Measurements from ENCODE around the gene TEN1. TPM values are rescaled to one million over a fixed set of nuclear protein-coding genes. Genes with fewer than 3 reads are reported as not detected.

The TEN1 gene
- total RNA-seq, 1 donor, result 16.8 TPM

- no peak for DNase-seq (ENCODE audit: low read depth)
These were observed 31.1 kb downstream of the TEN1 start for GRCh38 chr17:76009969-76010661.

GRCh38 chr17:76011951-76012350 is 32.9 kb downstream of the TEN1 start:
- no peak overlapping the region for H3K4me3 ChIP-seq (ENCODE audit: low read depth, low read length)
- TF ChIP-seq, protein P1, sequence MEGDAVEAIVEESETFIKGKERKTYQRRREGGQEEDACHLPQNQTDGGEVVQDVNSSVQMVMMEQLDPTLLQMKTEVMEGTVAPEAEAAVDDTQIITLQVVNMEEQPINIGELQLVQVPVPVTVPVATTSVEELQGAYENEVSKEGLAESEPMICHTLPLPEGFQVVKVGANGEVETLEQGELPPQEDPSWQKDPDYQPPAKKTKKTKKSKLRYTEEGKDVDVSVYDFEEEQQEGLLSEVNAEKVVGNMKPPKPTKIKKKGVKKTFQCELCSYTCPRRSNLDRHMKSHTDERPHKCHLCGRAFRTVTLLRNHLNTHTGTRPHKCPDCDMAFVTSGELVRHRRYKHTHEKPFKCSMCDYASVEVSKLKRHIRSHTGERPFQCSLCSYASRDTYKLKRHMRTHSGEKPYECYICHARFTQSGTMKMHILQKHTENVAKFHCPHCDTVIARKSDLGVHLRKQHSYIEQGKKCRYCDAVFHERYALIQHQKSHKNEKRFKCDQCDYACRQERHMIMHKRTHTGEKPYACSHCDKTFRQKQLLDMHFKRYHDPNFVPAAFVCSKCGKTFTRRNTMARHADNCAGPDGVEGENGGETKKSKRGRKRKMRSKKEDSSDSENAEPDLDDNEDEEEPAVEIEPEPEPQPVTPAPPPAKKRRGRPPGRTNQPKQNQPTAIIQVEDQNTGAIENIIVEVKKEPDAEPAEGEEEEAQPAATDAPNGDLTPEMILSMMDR (IDR thresholded peaks at IDR 0.05; ENCODE audit: insufficient read depth, low read depth, low read length), result no peak
- no peak for DNase-seq (ENCODE audit: low read depth)

More at GRCh38 chr17:76009969-76010661, 31.1 kb downstream of the TEN1 start:
- no peak overlapping the region for H3K4me3 ChIP-seq (ENCODE audit: low read depth, low read length)
- TF ChIP-seq, protein P1 (IDR thresholded peaks at IDR 0.05; ENCODE audit: insufficient read depth, low read depth, low read length), result no peak

GRCh38 chr17:76013377-76013932 is 34.4 kb downstream of the TEN1 start:
- H3K4me3 ChIP-seq (ENCODE audit: low read depth, low read length), result no peak overlapping the region
- TF ChIP-seq, protein P1 (IDR thresholded peaks at IDR 0.05; ENCODE audit: insufficient read depth, low read depth, low read length), result no peak
- DNase-seq (ENCODE audit: low read depth), result no peak

GRCh38 chr17:76014100-76014924 is 35.3 kb downstream of the TEN1 start:
- TF ChIP-seq, protein P1 (IDR thresholded peaks at IDR 0.05; ENCODE audit: insufficient read depth, low read depth, low read length), result peak; percentile 95
- peak; percentile 72 for DNase-seq (ENCODE audit: low read depth)
- no peak overlapping the region for H3K4me3 ChIP-seq (ENCODE audit: low read depth, low read length)

DNA sequence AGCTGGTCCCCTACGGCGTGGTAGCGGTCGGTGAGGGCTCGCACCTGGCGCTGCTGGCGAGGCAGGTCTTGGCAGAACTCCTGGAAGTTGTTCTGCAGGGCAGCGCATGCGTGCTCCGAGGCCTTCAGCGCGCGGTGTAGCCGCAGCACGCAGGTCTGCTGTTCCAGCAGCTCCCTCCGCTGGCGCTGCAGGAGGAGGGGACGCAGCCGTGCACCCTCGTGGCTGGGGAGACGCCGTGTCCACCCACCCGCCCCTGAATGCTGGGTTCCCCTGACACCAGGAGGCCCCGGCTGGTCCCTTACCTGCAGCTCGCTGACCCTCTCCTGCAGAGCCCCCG is 35.9 kb downstream of the TEN1 start:
- TF ChIP-seq, protein P1 (IDR thresholded peaks at IDR 0.05; ENCODE audit: insufficient read depth, low read depth, low read length), result no peak
- DNase-seq (ENCODE audit: low read depth), result no peak
- no peak overlapping the region for H3K4me3 ChIP-seq (ENCODE audit: low read depth, low read length)

DNA sequence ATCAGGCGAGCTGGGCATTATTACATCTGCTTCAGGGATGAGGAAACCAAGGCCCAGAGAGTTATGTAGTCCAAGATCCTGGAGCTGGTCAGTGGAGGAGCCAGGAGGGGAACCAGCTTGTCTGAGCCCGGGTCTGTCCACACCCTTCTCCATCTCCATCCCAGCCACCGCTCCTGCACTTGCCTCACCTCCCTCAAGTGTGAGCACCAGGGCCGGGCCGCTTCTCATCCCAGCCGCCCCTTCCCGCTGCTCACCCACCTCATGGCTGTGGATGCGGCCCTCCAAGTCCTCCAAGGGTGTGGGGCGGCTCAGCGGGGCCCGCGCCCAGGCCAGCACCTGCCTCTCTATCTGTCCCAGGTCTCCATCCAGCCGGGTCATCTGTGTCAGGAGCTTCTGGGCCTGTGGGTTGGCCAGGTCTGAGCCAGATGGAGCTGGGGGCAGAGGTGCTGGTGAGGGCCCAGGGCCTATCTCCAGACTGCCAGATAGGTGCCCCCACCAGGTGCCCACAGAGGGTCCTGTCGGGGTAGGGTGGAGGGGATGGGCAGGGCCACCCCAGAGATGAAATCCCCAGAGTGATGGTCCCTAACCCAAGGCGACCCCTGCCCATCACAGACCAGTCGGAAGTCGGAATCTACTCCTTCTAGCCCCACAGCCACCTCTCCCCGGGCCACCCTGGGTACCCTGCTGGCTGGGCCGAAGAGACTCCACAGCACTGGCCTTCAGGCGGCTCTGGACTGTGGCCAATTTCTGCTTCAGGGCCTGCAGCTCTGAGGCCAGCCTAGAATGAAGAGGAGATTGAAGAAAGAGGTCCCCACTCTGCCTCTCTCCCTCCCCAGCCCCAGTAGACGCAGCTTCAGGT is 38.7 kb downstream of the TEN1 start:
- DNase-seq (ENCODE audit: low read depth), result no peak
- TF ChIP-seq, protein P1 (IDR thresholded peaks at IDR 0.05; ENCODE audit: insufficient read depth, low read depth, low read length), result no peak
- no peak overlapping the region for H3K4me3 ChIP-seq (ENCODE audit: low read depth, low read length)

Measured in fibroblast of villous mesenchyme (primary cell).